ENCODE data around the gene ZNF469.

DNA sequence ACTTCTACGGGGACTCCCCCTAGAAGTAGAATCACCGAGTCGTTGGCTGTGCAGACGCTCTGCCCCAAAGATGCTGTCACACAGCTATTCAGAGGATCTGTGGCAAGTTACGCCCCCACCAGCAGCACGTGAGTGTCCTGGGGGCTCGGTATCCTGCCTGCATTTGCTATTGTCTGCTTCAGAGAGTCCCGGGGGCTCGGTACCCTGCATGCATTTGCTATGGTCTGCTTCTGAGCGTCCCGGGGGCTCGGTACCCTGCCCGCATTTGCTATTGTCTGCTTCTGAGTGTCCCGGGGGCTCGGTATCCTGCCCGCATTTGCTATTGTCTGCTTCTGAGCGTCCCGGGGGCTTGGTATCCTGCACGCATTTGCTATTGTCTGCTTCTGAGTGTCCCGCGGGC, 23.8 kb upstream of the ZNF469 start:
- TF ChIP-seq UBTF (CRISPR knock-in tag; IDR thresholded peaks at IDR 0.05) (no peak), ZFP41 (CRISPR knock-in tag; IDR thresholded peaks at IDR 0.05; ENCODE audit: borderline replicate concordance) (no peak), POLR2A (IDR thresholded peaks at IDR 0.05; ENCODE audit: insufficient read depth in 1 of 2, low read depth in 2 of 2, low read length in 2 of 2) (no peak), ZNF761 (CRISPR knock-in tag; conservative IDR thresholded peaks at IDR 0.05) (no peak), FOSL2 (CRISPR knock-in tag; IDR thresholded peaks at IDR 0.05) (no peak), YY1 (IDR thresholded peaks at IDR 0.05; ENCODE audit: insufficient read depth, insufficient replicate concordance, low read depth, low read length) (no peak), NCOA5 (CRISPR knock-in tag; IDR thresholded peaks at IDR 0.05) (no peak), TOE1 (CRISPR knock-in tag; IDR thresholded peaks at IDR 0.05) (no peak), SIN3A (IDR thresholded peaks at IDR 0.05; ENCODE audit: borderline replicate concordance, low read depth, low read length) (no peak), CBX2 (IDR thresholded peaks at IDR 0.05; ENCODE audit: low read depth, low read length) (no peak), CBX2 (CRISPR knock-in tag; IDR thresholded peaks at IDR 0.05; ENCODE audit: low read depth) (no peak), SUZ12 (IDR thresholded peaks at IDR 0.05; ENCODE audit: low read depth, low read length) (no peak), ATF1 (CRISPR knock-in tag; IDR thresholded peaks at IDR 0.05) (no peak)
